ENCODE results near the gene WDR70. TPM values are rescaled to one million over a fixed set of nuclear protein-coding genes. Genes with fewer than 3 reads are reported as not detected.

The WDR70 gene
- total and polyA plus RNA-seq, 2 of the 8 experiments (the other 6 are each of a cell fraction or from before 2014, with no cell fraction given) = 10.6 to 37.4 TPM

DNA sequence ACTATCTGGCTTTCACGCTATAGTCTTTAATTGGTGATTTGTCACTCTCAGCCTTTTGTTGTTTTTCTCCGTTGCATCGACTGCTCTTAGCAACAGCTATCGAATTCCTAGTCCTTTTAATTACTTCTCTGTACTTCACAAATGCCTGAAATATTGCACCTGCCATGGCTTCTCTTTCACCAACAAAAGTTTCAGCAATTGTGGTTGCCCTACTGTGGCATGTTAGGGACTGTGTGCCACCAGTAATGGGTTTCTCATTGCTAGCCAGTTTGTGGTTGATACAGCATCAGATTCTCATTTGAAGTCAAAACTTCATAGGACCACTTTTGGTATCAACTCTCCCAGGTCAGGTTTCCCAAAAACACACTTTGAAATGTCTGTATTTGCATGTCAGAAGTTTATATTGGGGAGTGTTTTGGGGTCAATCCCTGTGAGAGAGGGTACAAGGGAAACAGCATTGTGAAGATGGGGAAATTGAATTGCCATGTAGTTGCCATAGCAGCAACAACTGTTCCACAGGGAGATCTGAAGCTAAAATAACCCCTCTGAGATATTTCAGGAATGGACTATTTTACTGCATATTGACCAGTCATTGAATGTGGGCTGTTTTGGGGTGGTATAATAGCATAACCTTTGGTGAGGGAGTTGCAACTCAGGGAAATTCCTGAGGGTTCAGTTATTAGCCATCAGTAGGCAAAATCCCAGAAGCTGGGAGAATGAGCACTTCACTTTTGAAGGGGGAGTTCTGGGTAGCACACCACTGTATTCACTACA lies 99.2 kb downstream of the WDR70 start:
- Histone ChIP-seq H3K36me3 (ENCODE audit: control insufficient read depth in 2 of 4, insufficient read depth in 4 of 4, low read length in 3 of 4) (peaks cover 0 to 21% (median 9%) of the 10 kb centered on the region in 4 experiments; a peak in 4 of 8 replicates), H3K4me1 (replicated peaks in 1 of 4; ENCODE audit: control insufficient read depth in 3 of 4, insufficient read depth in 4 of 4, low read length in 3 of 4) (no peaks in the 10 kb centered on the region), H3K23ac (ENCODE audit: insufficient read length) (no peak overlapping the region), H3K27me3 (replicated peaks in 1 of 4; ENCODE audit: control insufficient read depth in 3 of 4, extremely low read depth in 1 of 4, insufficient read depth in 3 of 4, low read length in 3 of 4) (no peaks in the 10 kb centered on the region), H2AK5ac (ENCODE audit: low read depth, low read length) (no peak overlapping the region), H4K20me1 (replicated peaks in 1 of 2; ENCODE audit: control insufficient read depth in 1 of 2, insufficient read depth in 2 of 2, low read length in 2 of 2) (no peaks in the 10 kb centered on the region), H4K8ac (ENCODE audit: extremely low read depth, insufficient read depth, low read length) (no peak overlapping the region), H3K9ac (replicated peaks in 1 of 4; ENCODE audit: extremely low read depth in 1 of 4, low read depth in 3 of 4, low read length in 3 of 4) (no peak overlapping the region), H3K79me2 (ENCODE audit: control insufficient read depth in 1 of 2, insufficient read depth in 2 of 2, low read length in 2 of 2) (no peaks in the 10 kb centered on the region), H3K9me3 (ENCODE audit: insufficient read depth in 2 of 2, low read depth in 1 of 2, low read length in 1 of 2) (peaks cover 10% of the 10 kb centered on the region in 2 experiments; a peak in 3 of 4 replicates), H2BK5ac (ENCODE audit: low read depth, low read length) (no peak overlapping the region), H2AFZ (ENCODE audit: low read length) (no peak overlapping the region), H3K4ac (replicated peaks; ENCODE audit: insufficient read length, low read depth, low read length) (no peak overlapping the region), H3K79me1 (ENCODE audit: low read depth, low read length) (no peaks in the 10 kb centered on the region), H2BK15ac (ENCODE audit: low read length) (no peak overlapping the region), H3K4me2 (ENCODE audit: insufficient read depth in 1 of 2, low read depth in 2 of 2, low read length in 2 of 2) (no peak overlapping the region), H3K18ac (ENCODE audit: extremely low read depth, low read length) (no peak overlapping the region), H2BK20ac (ENCODE audit: low read length) (no peak overlapping the region), H3K56ac (replicated peaks; ENCODE audit: insufficient read length, low read depth, low read length) (no peak overlapping the region), H2BK12ac (ENCODE audit: low read depth, low read length) (no peak overlapping the region), H4K5ac (ENCODE audit: insufficient read length, low read depth, low read length) (no peak overlapping the region), H3K4me3 (ENCODE audit: extremely low read depth in 1 of 4, insufficient read depth in 2 of 4, low read depth in 3 of 4, low read length in 4 of 4) (no peak overlapping the region), H3K23me2 (ENCODE audit: low read depth, low read length) (no peaks in the 10 kb centered on the region), H3K14ac (ENCODE audit: insufficient read length) (no peak overlapping the region), H3K27ac (ENCODE audit: low read depth, low read length) (no peak overlapping the region), H2BK120ac (replicated peaks; ENCODE audit: low read depth, low read length) (no peak overlapping the region), H4K91ac (replicated peaks; ENCODE audit: insufficient read length, low read length) (no peak overlapping the region)
- ChIA-PET CTCF (ENCODE audit: partially characterized antibody) (interaction anchor here (1.0 kb wide), 1 partner anchor 172 kb away, joined by 3 read pairs; no protein-coding TSS in a partner anchor), POLR2A (ENCODE audit: partially characterized antibody) (no interaction called here)
- DNase-seq (ENCODE audit: low read depth in 1 of 2, low spot score in 2 of 2) (no peak), FAIRE-seq (no peak)
- WGBS, 2 experiments (ENCODE audit: extremely low coverage in 1 of 2, insufficient coverage in 1 of 2, insufficient read length in 1 of 2, insufficient replicate concordance in 2 of 2, low coverage in 1 of 2, low lambda C conversion rate in 2 of 2, missing lambda C conversion rate in 1 of 2) = 60% methylated on average over 4 of the region's 4 CpGs; no CpG with 5 or more reads in 1 of the 2 experiments
- TF ChIP-seq JUN (IDR thresholded peaks at IDR 0.05; ENCODE audit: low read depth, low read length) (no peak), TAF1 (IDR thresholded peaks at IDR 0.05; ENCODE audit: low read depth, low read length) (no peak), CBX8 (IDR thresholded peaks at IDR 0.05; ENCODE audit: borderline replicate concordance, low read depth, low read length) (no peak), NRF1 (IDR thresholded peaks at IDR 0.05; ENCODE audit: low read depth, low read length) (no peak), FOSL1 (IDR thresholded peaks at IDR 0.05; ENCODE audit: insufficient read depth, low read depth, low read length) (no peak), HDAC6 (IDR thresholded peaks at IDR 0.05; ENCODE audit: low read depth, low read length) (no peak), EP300 (IDR thresholded peaks at IDR 0.05; ENCODE audit: borderline replicate concordance in 1 of 2, low read depth in 2 of 2, low read length in 2 of 2) (no peak), RXRA (IDR thresholded peaks at IDR 0.05; ENCODE audit: insufficient read depth, low read depth, low read length) (no peak)
- TF ChIP-seq, protein P1, sequence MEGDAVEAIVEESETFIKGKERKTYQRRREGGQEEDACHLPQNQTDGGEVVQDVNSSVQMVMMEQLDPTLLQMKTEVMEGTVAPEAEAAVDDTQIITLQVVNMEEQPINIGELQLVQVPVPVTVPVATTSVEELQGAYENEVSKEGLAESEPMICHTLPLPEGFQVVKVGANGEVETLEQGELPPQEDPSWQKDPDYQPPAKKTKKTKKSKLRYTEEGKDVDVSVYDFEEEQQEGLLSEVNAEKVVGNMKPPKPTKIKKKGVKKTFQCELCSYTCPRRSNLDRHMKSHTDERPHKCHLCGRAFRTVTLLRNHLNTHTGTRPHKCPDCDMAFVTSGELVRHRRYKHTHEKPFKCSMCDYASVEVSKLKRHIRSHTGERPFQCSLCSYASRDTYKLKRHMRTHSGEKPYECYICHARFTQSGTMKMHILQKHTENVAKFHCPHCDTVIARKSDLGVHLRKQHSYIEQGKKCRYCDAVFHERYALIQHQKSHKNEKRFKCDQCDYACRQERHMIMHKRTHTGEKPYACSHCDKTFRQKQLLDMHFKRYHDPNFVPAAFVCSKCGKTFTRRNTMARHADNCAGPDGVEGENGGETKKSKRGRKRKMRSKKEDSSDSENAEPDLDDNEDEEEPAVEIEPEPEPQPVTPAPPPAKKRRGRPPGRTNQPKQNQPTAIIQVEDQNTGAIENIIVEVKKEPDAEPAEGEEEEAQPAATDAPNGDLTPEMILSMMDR (IDR thresholded peaks at IDR 0.05; ENCODE audit: control extremely low read depth in 1 of 3, insufficient read depth in 1 of 3, low read depth in 1 of 3, low read length in 3 of 3) = no peak
